NCI-H2107 (cell line): ENCODE measurements around the gene ADARB2.

Experiments used
- DNase-seq: peaks from one replicate; lab custom pipeline; 2025; lab: John Stamatoyannopoulos, UW

ADARB2 gene

DNA sequence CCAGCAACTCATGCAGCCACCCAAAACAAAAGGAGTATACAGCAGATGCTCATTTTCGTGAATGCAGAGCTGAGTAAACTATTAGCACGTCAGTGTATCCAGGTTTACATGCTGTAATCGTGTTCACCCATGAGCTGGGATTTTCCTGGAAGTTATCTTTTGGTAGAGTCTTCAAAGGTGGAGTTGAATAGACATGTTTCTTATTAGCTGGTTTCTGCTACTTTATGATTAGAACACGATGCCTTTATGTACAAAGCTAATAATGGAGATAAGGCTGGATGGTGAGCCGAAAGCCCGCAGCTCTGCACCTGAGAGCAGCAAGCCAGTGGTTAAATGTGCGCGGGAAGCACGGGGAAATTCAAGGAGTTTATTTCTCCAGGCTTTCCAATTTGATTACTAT is 123.8 kb downstream of the ADARB2 start:
- DNase-seq, result no peak

- DNase-seq, result no peak
These were observed 124.4 kb downstream of the ADARB2 start for GRCh38 chr10:1612908-1613307.

DNA sequence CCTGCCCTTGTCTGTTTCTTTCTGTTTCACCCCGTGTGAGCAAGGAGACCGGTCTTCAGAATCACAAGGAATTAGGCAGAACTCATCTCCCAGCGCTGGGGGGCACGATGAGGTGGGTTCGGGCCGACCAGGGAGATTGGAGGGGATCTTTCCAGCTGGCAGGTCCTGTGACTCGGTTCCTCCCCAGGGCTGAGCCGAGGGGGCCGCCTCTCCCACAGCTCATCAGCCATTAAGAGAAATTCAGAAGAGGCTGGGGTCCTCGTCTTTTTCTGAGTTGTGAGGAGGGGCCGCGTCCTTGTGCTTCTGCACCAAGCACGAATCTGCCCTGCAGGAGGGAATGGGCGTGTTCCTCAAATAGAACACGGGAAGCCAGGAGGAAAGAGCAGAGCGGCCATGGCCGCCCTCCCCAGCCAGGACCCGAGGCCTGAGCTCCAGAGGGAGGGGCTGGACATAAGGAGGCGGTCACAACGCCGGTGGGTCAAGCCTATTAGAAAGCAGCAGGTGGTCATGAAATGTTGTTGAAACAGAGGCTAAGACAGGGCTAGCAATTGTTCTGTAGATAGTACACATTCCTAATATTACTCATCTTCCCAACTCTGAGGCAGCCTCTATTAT is 125.3 kb downstream of the ADARB2 start:
- no peak for DNase-seq

- no peak for DNase-seq
These were observed 126.1 kb downstream of the ADARB2 start for GRCh38 chr10:1610986-1611770.

- peak; percentile 40 for DNase-seq
These were observed 127.7 kb downstream of the ADARB2 start for GRCh38 chr10:1609648-1609970.

GRCh38 chr10:1608851-1609647 is 128.3 kb downstream of the ADARB2 start:
- DNase-seq, result no peak

- no peak for DNase-seq
These were observed 128.9 kb downstream of the ADARB2 start for GRCh38 chr10:1608408-1608807.

DNA sequence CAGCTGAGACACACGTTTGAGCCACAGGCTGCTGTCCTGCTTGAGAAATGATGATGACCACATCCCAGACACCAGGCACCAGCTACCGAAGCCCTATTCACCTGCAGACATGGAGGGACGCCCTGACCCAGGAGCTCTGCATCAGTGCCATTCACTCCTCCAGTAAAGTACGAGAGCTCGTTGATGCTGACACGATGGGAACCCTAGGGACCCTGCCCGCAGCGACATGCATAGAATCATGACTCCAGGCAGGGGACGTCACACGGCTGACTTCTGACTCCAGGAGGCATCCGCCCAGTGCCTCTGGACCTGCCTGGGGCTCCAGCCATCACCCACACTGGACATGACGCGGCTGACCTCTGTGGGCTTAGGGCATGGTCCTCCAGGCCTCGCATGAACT is 129.9 kb downstream of the ADARB2 start:
- DNase-seq, result no peak

DNA sequence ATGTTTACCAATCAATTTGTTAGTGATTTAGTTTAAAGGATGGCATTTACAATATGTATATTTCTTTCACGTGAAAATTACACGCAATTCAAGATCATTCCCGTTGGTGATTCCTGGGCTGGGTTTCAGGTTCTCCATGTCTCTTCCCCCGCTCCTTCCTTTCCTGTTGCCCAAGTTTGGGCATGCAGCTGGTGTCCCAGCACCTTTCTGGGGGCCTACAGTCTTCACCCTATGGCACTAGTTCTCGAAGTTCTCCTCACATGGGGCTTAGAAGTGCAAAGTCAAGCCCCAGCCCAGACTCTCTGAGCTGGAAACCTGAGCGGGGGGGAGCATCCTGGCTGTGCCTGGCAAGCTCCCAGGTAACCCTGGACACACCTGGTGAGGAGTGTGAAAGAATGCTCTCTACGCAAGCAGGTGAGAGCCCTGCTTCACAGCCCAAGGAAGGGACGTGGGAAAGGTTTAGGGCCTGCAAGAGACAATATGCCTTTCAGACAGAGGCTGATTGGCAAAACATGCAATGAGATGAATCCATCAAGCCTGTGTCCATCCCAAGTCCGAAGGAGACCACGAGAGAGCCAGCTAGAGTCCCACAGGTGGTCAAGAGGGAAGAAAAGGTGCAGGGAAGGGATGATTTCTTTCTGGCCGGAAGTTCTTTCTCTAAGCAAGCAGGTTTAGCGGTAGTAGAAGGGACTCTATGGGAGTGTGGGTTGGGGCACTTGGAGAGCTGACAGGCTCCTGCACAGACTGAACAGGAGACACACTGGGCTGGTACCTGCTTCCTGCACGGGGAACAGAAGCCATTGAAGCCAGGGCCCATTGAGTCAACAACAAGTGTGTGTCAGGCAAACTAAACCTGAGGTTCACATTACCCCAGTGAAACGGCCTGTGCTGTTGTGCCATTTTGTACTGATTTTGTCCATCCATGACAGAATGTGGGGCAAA is 131.1 kb downstream of the ADARB2 start:
- no peak for DNase-seq

DNA sequence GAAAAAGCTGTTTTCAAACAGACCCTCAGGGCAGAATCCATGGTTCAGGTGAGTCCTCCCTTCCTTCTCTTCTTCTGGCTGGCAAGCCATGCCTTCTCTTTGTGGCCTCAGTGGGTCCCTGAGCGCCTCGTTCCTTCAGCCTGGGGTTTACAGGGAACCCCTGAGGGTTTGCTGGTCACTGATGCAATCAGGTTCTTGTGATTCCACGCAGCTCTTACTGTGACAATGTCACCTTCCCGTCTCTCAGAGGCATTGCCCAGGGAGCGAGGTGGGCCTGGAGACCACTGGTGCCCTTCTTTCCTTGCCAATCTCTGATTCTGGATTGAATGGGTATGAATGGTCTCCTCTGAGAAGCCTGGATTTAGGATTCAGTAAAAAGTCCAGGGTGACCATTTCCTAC is 132.2 kb downstream of the ADARB2 start:
- DNase-seq, result no peak

DNA sequence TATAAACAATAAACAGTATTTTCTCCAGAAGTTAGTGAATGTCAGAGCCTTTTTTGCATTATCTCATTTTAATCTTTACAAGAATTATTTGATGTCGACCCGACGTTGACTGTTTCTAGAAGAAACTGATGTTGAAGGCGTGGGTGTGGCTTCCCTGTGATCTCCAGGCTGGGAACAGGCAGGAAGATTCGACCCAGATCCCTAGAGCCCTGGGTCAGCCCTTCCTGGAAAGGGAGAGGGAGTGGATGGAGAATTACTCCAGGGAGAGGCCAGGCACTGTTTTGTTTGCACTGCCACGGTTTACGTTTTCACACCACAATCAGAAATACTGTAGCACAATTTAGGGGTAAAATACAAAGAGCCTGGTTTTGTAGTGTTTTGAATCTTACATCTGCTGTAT is 133.1 kb downstream of the ADARB2 start:
- DNase-seq, result no peak

DNA sequence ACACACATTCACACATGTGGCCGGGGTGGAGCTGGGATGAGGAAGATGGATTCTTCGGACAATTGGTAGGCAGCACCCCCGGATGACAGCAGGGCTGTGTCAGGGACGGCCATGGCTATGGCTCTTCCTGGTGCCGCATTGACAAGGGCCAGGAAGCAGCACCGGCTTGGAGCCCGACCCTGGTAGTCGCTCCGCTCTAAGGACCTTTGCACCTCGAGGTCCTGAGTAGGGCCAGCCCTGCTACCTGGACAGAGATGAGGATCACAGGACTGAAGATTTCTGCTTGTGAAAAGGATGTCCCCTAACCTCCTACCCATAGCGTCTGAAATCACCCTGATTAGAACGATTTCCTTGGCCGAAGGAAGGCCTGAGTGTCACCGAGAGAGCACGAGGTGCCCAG is 134.1 kb downstream of the ADARB2 start:
- no peak for DNase-seq

DNA sequence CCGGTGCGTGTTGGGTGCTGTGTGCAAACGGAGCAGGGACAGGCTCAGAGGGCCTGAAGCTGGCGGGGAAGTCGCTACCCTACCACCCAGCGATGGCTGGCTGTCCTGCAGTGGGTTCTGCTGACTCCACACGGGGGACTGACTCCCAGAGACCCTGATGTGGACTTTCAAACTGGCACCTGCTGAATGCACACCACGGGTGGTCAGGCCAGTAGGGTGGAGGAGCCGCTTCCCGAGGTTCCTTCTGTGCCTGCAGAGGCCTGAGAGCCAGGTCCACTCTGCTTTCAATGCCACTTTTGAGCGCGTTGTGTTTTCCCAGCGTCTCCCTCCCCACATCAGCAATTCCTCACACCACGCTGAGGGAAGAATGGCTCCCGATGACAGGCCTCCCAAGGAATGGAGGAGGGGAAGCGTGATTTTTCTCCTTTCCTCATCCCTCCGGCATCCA is 135.3 kb downstream of the ADARB2 start:
- DNase-seq, result no peak

DNA sequence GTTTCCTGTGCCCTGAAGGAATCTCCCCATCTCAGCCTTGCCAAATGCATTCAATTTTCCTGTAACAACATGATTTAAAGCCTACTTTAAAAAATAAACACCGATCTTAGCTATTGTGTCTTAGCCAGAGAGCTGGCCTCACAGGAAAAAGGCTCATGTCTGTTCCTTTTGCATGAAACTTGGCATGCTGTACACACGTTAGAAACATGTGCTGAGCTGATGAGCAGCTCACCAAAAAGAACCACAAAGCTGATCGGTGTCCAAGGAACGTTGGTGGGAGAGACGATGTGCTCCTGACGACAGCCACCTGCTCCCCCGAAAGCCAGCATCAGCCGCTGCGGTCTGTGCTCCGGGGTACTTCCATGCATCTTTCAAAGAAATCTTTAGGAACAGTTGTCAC is 135.9 kb downstream of the ADARB2 start:
- no peak for DNase-seq

GRCh38 chr10:1600861-1601260 is 136.5 kb downstream of the ADARB2 start:
- DNase-seq, result no peak

GRCh38 chr10:1598393-1599153 is 138.8 kb downstream of the ADARB2 start:
- no peak for DNase-seq

DNA sequence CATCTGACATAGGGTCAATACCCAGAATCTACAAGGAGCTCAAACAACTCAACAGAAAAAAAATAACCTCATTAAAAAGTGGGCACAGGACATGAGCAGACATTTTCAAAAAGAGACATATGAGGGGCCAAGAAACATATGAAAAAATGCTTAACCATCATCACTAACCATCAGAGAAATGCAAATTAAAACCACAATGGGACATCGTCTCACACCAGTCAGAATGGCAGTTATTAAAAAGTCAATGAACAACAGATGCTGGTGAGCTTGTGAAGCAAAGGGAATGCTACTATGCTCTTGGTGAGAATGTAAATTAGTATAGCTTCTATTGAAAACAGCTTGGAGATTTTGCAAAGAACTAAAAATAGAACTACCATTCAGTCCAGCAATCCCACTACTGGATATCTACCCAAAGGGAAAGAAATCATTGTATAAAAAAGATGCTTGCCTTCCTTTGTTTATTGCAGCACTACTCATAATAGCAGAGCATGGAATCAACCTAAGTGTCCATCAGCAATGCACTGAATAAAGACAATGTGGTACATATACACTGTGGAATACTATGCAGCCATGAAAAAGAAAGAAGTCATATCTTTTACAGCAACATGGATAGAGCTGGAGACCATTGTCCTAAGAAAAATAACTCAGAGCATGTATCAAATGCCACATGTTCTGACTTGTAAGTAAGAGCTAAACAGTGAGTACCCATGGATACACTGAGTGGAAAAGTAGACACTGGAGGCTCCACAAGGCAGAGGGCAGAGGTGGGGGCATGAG is 139.8 kb downstream of the ADARB2 start:
- DNase-seq, result no peak

- no peak for DNase-seq
These were observed 140.7 kb downstream of the ADARB2 start for GRCh38 chr10:1596482-1597099.

GRCh38 chr10:1595726-1596125 is 141.6 kb downstream of the ADARB2 start:
- no peak for DNase-seq

- no peak for DNase-seq
These were observed 142.1 kb downstream of the ADARB2 start for GRCh38 chr10:1595242-1595600.
